Peyer's patch (tissue), 4 donors: ENCODE data around the gene KCNAB3.

Experiments
- CTCF ChIP-seq, 6 experiments: fragments of 450-650 bp in 4 of 6; fragments of 200-600 bp in 2 of 6; sonication (generic) in 1 of 6; IDR thresholded peaks; one replicate each; pipeline ENCODE4 v1.5.1; 2017 to 2019; ENCODE audit warnings: antibody characterized with exemption in 6 of 6, mild to moderate bottlenecking in 3 of 6, moderate library complexity in 1 of 6
- POLR2A ChIP-seq, 2 donors: fragments of 450-650 bp; IDR thresholded peaks; one replicate each; pipeline ENCODE4 v1.5.1; 2017; ENCODE audit warnings: antibody characterized with exemption in 2 of 2, mild to moderate bottlenecking in 2 of 2, moderate library complexity in 2 of 2

DNA sequence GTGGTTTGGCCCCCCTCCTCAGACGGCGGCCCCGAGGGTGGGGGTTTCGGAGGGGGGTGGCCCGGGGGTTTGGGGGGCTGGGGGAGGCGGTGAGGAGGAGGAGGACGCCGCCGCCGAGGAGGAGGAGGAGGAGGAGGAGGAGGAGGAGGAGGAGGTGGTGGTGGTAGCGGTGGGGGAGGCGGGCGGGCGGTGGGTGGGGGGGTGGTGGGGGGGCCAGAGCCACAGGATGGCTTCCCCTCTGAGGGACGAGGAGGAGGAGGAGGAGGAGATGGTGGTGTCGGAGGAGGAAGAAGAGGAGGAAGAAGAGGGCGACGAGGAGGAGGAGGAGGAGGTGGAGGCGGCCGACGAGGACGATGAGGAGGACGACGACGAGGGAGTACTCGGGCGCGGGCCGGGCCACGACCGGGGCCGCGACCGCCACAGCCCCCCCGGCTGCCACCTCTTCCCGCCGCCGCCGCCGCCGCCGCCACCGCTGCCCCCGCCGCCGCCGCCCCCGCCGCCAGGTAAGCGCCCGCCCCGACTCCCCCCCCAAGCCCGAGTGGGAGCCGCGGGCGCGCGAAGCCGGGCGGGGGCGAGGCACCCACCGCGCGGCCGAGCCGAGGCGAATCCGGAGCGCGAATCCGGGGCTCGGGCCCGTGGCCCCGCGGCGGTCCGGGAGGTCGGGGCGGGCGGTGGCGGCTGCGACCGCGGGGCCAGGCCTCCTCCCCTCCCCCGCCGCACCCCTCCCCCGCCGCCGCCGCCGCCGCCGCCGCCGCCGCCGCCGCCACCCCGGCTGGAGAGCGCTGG lies 44.9 kb downstream of the KCNAB3 start:
- TF ChIP-seq CTCF (IDR thresholded peaks at IDR 0.05) = no peak
- no peak for TF ChIP-seq POLR2A (IDR thresholded peaks at IDR 0.05)
